Panc1 (cell line): Measurements from ENCODE around the gene UBASH3B. TPM values are rescaled to one million over a fixed set of nuclear protein-coding genes. Genes with fewer than 3 reads are reported as not detected.

Experiments
- ATAC-seq: fragments of 200-7000 bp; cut with Tn5 transposase; 2 replicates; pipeline ENCODE4 v1.9.1; 2020; ENCODE audit warnings: mild to moderate bottlenecking, moderate library complexity
- BruUV-seq: library from RNA; stranded (reverse); fragments of 400-500 nt; replicated peaks from 2 replicates; lab custom pipeline; 2021; lab: Mats Ljungman, UMichigan
- CTCF ChIA-PET: fragments of 300-600 bp; sonication (Branson Sonifier 250); formaldehyde crosslinking; loops from one replicate; lab custom pipeline; 2022; ENCODE audit warnings: antibody characterized with exemption; lab: Charles Lee
- POLR2A ChIA-PET: fragments of 300-600 bp; sonication (Branson Sonifier 250); formaldehyde crosslinking; loops from one replicate; lab custom pipeline; 2022; ENCODE audit warnings: antibody characterized with exemption; lab: Charles Lee
- DNase-seq: peaks from one replicate; pipeline ENCODE4 v3.0.0-alpha.2; 2010; ENCODE audit warnings: low read depth, low spot score
- H3K27ac ChIP-seq: 2 replicates; pipeline ENCODE4 v1.5.1; 2011; ENCODE audit warnings: mild to moderate bottlenecking, low read length, inconsistent platforms
- H3K27me3 ChIP-seq: fragments of 200-500 bp; sonication (Bioruptor generic); 2 replicates; pipeline ENCODE4 v1.6.0; 2014; ENCODE audit warnings: low read length, inconsistent platforms; ENCODE audit not compliant: control insufficient read depth, insufficient read depth
- H3K36me3 ChIP-seq: fragments of 200-500 bp; sonication (Bioruptor generic); 2 replicates; pipeline ENCODE4 v1.5.1; 2014; ENCODE audit warnings: inconsistent platforms, mild to moderate bottlenecking, low read length, moderate library complexity; ENCODE audit not compliant: control insufficient read depth, insufficient read depth
- H3K4me1 ChIP-seq: 2 replicates; pipeline ENCODE4 v1.5.1; 2011; ENCODE audit warnings: inconsistent platforms, mild to moderate bottlenecking, low read length, moderate library complexity; ENCODE audit not compliant: control insufficient read depth, insufficient read depth
- H3K4me3 ChIP-seq, 2 experiments: 2 replicates each; pipeline ENCODE4 v1.5.1; 2011 to 2012; ENCODE audit warnings: low read depth in 2 of 2, low read length in 2 of 2, mild to moderate bottlenecking in 2 of 2, inconsistent platforms in 1 of 2, moderate library complexity in 1 of 2
- H3K9me3 ChIP-seq: fragments of 200-500 bp; sonication (Bioruptor generic); 2 replicates; pipeline ENCODE4 v1.5.1; 2014; ENCODE audit warnings: low read depth, mild to moderate bottlenecking, inconsistent platforms, low read length, moderate library complexity; ENCODE audit not compliant: control insufficient read depth, insufficient read depth
- CTCF ChIP-seq: fragments of 450-650 bp; IDR thresholded peaks from 2 replicates; pipeline ENCODE4 v1.5.1; 2017; ENCODE audit warnings: mild to moderate bottlenecking
- POLR2AphosphoS5 ChIP-seq: IDR thresholded peaks from 2 replicates; pipeline ENCODE4 v1.6.1; 2012; ENCODE audit warnings: mild to moderate bottlenecking, low read depth, low read length, moderate library complexity
- REST ChIP-seq, 2 experiments: IDR thresholded peaks; 2 replicates each; pipeline ENCODE4 v1.6.1; 2011 to 2012; ENCODE audit warnings: low read depth in 2 of 2, control low read depth in 1 of 2, low read length in 1 of 2, mild to moderate bottlenecking in 1 of 2, moderate library complexity in 1 of 2; ENCODE audit not compliant: insufficient read depth in 1 of 2
- SIN3A ChIP-seq: IDR thresholded peaks from 2 replicates; pipeline ENCODE4 v1.6.1; 2012; ENCODE audit warnings: low read depth, mild to moderate bottlenecking, low read length, moderate library complexity, borderline replicate concordance; ENCODE audit not compliant: insufficient read depth
- TCF7L2 ChIP-seq: IDR thresholded peaks from 2 replicates; pipeline ENCODE4 v1.6.1; 2011; ENCODE audit warnings: mild to moderate bottlenecking, low read depth, low read length, inconsistent platforms
- in situ Hi-C: cut with HindIII; loops from 2 replicates; pipeline ENCODE4 v1.10.0; 2016; ENCODE audit warnings: low sequenced_read_pairs, low pct_unique_long_range_greater_than_20kb
- intact Hi-C: fragments of 100-400 bp; cut with micrococcal nuclease; formaldehyde crosslinking; loops from one replicate; pipeline ENCODE4 v1.10.0; 2022; ENCODE audit not compliant: unreplicated experiment
- total RNA-seq: library from RNA; stranded (reverse); gene quantifications from one replicate; pipeline ENCODE4 v1.2.1, GENCODE V29; 2021; ENCODE audit not compliant: unreplicated experiment

Gene UBASH3B
- total RNA-seq, 1 experiment from 2014 or later, result 55.1 TPM

- intact Hi-C loops (no loop called here), in situ Hi-C loops (no loop called here)
- ChIA-PET CTCF (no interaction called here), POLR2A (no interaction called here)
- ATAC-seq (no peak), DNase-seq (no peak)
- no TSS peak for BruUV-seq
- no peaks in the 10 kb centered on the region for H3K4me1 ChIP-seq
- H3K4me3 ChIP-seq, result no peak overlapping the region
- TF ChIP-seq CTCF (no peak), TCF7L2 (no peak), REST (IDR thresholded peaks at IDR 0.05; ENCODE audit: insufficient read depth in 1 of 2, low read depth in 2 of 2, low read length in 1 of 2) (no peak), POLR2AphosphoS5 (no peak), SIN3A (no peak)
- H3K27ac ChIP-seq, result no peak overlapping the region
- H3K9me3 ChIP-seq, result no peaks in the 10 kb centered on the region
- H3K27me3 ChIP-seq, result no peaks in the 10 kb centered on the region
- H3K36me3 ChIP-seq, result no peaks in the 10 kb centered on the region
Measured at GRCh38 chr11:122837528-122838346, 182.2 kb downstream of the UBASH3B start.

- Histone ChIP-seq H3K36me3 (no peaks in the 10 kb centered on the region), H3K27ac (no peak overlapping the region), H3K27me3 (no peaks in the 10 kb centered on the region), H3K4me1 (no peaks in the 10 kb centered on the region), H3K9me3 (no peaks in the 10 kb centered on the region), H3K4me3 (no peak overlapping the region)
- intact Hi-C loops, result no loop called here
- ChIA-PET POLR2A (no interaction called here), CTCF (no interaction called here)
- no TSS peak for BruUV-seq
- DNase-seq (no peak), ATAC-seq (no peak)
- TF ChIP-seq SIN3A (no peak), POLR2AphosphoS5 (no peak), REST (IDR thresholded peaks at IDR 0.05; ENCODE audit: insufficient read depth in 1 of 2, low read depth in 2 of 2, low read length in 1 of 2) (no peak), CTCF (no peak), TCF7L2 (no peak)
- in situ Hi-C loops, result no loop called here
Measured at GRCh38 chr11:122843281-122844141, 188.0 kb downstream of the UBASH3B start.
